K562 (cell line): Measurements from ENCODE around the gene FOXJ3. TPM values are rescaled to one million over a fixed set of nuclear protein-coding genes. Genes with fewer than 3 reads are reported as not detected.

Source experiments
- FOXM1 ChIP-seq, 2 experiments: fragments of 450-650 bp in 1 of 2; sonication (generic) in 1 of 2; formaldehyde crosslinking in 1 of 2; IDR thresholded peaks; 2 replicates each; pipeline versions ENCODE4 v1.6.1 to v1.9.0; 2017 to 2022; ENCODE audit warnings: low read depth in 2 of 2, mild to moderate bottlenecking in 2 of 2, missing genetic modification reagents in 1 of 2, moderate library complexity in 1 of 2
- GTF2E2 ChIP-seq: fragments of 200-800 bp; sonication (Bioruptor generic); IDR thresholded peaks from 2 replicates; pipeline ENCODE4 v1.6.1; 2016; ENCODE audit warnings: missing genetic modification characterization, missing compliant biosample characterization
- HDAC2 ChIP-seq: fragments of 450-650 bp; IDR thresholded peaks from 2 replicates; pipeline ENCODE4 v1.6.1; 2016; ENCODE audit warnings: mild to moderate bottlenecking
- KLF13 ChIP-seq: fragments of 450-650 bp; IDR thresholded peaks from 2 replicates; pipeline ENCODE4 v1.6.1; 2016; ENCODE audit warnings: missing genetic modification characterization, low read depth, mild to moderate bottlenecking, missing compliant biosample characterization, moderate library complexity, borderline replicate concordance
- LCOR ChIP-seq: sonication (generic); formaldehyde crosslinking; IDR thresholded peaks from 2 replicates; pipeline ENCODE4 v1.8.0; 2022; ENCODE audit warnings: mild to moderate bottlenecking, missing genetic modification reagents
- MIER1 ChIP-seq: fragments of 450-650 bp; IDR thresholded peaks from 2 replicates; pipeline ENCODE4 v1.6.1; 2016; ENCODE audit warnings: antibody characterized with exemption, mild to moderate bottlenecking, low read depth
- NKRF ChIP-seq: fragments of 450-650 bp; IDR thresholded peaks from 2 replicates; pipeline ENCODE4 v1.6.1; 2016; ENCODE audit warnings: borderline replicate concordance
- PBX2 ChIP-seq, 2 experiments: IDR thresholded peaks in 1 of 2; conservative IDR thresholded peaks in 1 of 2; 2 replicates each; pipeline ENCODE4 v1.6.1; 2016; ENCODE audit warnings: low read depth in 2 of 2, mild to moderate bottlenecking in 1 of 2, missing compliant biosample characterization in 1 of 2, missing genetic modification characterization in 1 of 2, moderate library complexity in 1 of 2
- POLR2G ChIP-seq: fragments of 200-400 bp; formaldehyde crosslinking; IDR thresholded peaks from 2 replicates; pipeline ENCODE4 v1.6.1; 2017; ENCODE audit warnings: low read depth, mild to moderate bottlenecking, antibody characterized with exemption, low read length, moderate library complexity
- RHOXF2B ChIP-seq: fragments of 250-450 bp; sonication (Bioruptor Pico); conservative IDR thresholded peaks from 2 replicates; pipeline ENCODE4 v1.5.1; 2021
- SIN3A ChIP-seq, 2 experiments: fragments of 150-350 bp in 1 of 2; IDR thresholded peaks; 2 replicates each; pipeline ENCODE4 v1.6.1; 2011 to 2016; ENCODE audit warnings: borderline replicate concordance in 2 of 2, low read depth in 2 of 2, low read length in 2 of 2, mild to moderate bottlenecking in 2 of 2, moderate library complexity in 2 of 2; ENCODE audit not compliant: control insufficient read depth in 1 of 2
- TCF7 ChIP-seq: sonication (generic); IDR thresholded peaks from 2 replicates; pipeline ENCODE4 v1.6.1; 2016; ENCODE audit warnings: antibody characterized with exemption, borderline replicate concordance
- TCF7L2 ChIP-seq: fragments of 150-350 bp; IDR thresholded peaks from 2 replicates; pipeline ENCODE4 v1.6.1; 2016; ENCODE audit warnings: low read depth, mild to moderate bottlenecking, low read length, moderate library complexity
- ZBTB2 ChIP-seq: fragments of 450-650 bp; IDR thresholded peaks from 2 replicates; pipeline ENCODE4 v1.6.1; 2016; ENCODE audit warnings: antibody characterized with exemption
- ZNF134 ChIP-seq: fragments of 250-450 bp; sonication (Bioruptor Pico); conservative IDR thresholded peaks from 2 replicates; pipeline ENCODE4 v1.4.0; 2020
- ZNF263 ChIP-seq: sonication (generic); formaldehyde crosslinking; IDR thresholded peaks from 2 replicates; pipeline ENCODE4 v1.8.0; 2022; ENCODE audit warnings: mild to moderate bottlenecking, missing genetic modification reagents, borderline replicate concordance
- ZNF57 ChIP-seq: fragments of 450-650 bp; formaldehyde crosslinking; IDR thresholded peaks from 2 replicates; pipeline ENCODE4 v1.4.0; 2020; ENCODE audit warnings: mild to moderate bottlenecking, moderate library complexity
- polyA plus RNA-seq, 8 experiments: library from polyadenylated mRNA; depleted of rRNA in 4 of 8; stranded (reverse) in 5 of 8; unstranded in 3 of 8; fragments of >200 nt; fragmentation: Nextera tagmentation in 2 of 8; fragmentation: Illumina TruSeq in 1 of 8; extraction: Ambion mirVana in 2 of 8; extraction: Trizol in 1 of 8; gene quantifications; 2 replicates each; pipeline versions ENCODE4 v1.2.1 to v1.2.3, GENCODE V29; 2011 to 2014; ENCODE audit warnings: inconsistent platforms in 1 of 8, missing spikeins in 1 of 8
- total RNA-seq, 7 experiments: library from RNA; depleted of rRNA in 6 of 7; stranded (reverse); fragments of >200 nt in 6 of 7; fragmentation: Illumina TruSeq in 2 of 7; extraction: Trizol in 2 of 7; gene quantifications; 2 replicates each; pipeline versions ENCODE4 v1.2.1 to v1.2.3, GENCODE V29; 2011 to 2021; ENCODE audit warnings: low replicate concordance in 1 of 7

FOXJ3 gene
- total and polyA plus RNA-seq, 9 of the 15 experiments (the other 6 are each of a cell fraction or from before 2014, with no cell fraction given), result 8.7 to 35.3 (median 23.4) TPM

GRCh38 chr1:42334240-42335049 is 590 bp downstream of the FOXJ3 start (continued):
- TF ChIP-seq SIN3A (IDR thresholded peaks at IDR 0.05; ENCODE audit: borderline replicate concordance in 2 of 2, control insufficient read depth in 1 of 2, low read depth in 2 of 2, low read length in 2 of 2) (peak; percentile 36 to 92; a peak in 3 of 4 replicates), KLF13 (tag) (peak; percentile 25; the same call in 1 of the 2 replicates), GTF2E2 (tag) (peak; percentile 17; the same call in 1 of the 2 replicates), TCF7L2 (no peak), NKRF (peak; percentile 87), RHOXF2B (CRISPR knock-in tag) (no peak), TCF7 (no peak), LCOR (CRISPR knock-in tag) (0 out of 2 replicates have a peak, but pooled peaks have one; percentile 66), FOXM1 (IDR thresholded peaks at IDR 0.05; ENCODE audit: low read depth) (no peak), FOXM1 (CRISPR knock-in tag; IDR thresholded peaks at IDR 0.05; ENCODE audit: low read depth) (0 out of 2 replicates have a peak, but pooled peaks have one; percentile 16), MIER1 (no peak), ZNF134 (CRISPR knock-in tag) (no peak), HDAC2 (peak; percentile 76), ZNF57 (CRISPR knock-in tag) (no peak), PBX2 (CRISPR knock-in tag; IDR thresholded peaks at IDR 0.05; ENCODE audit: low read depth) (no peak), PBX2 (tag; conservative IDR thresholded peaks at IDR 0.05; ENCODE audit: low read depth) (no peak), ZBTB2 (no peak; the same call in 1 of the 2 replicates), POLR2G (peak; percentile 43), ZNF263 (0 out of 2 replicates have a peak, but pooled peaks have one; percentile 14)
